IPS-11a (cell line): Measurements from ENCODE around the gene CDHR4.
"Not testable (repeated sequence)": the region's sequence is repeated elsewhere in the genome, so short reads cannot be mapped to it uniquely, and the experiment has no call there.

Experiments used
- H3K4me3 ChIP-seq: one replicate; pipeline ENCODE4 v1.5.1; 2013; ENCODE audit warnings: low read depth, low read length, control low read depth

The CDHR4 gene

DNA sequence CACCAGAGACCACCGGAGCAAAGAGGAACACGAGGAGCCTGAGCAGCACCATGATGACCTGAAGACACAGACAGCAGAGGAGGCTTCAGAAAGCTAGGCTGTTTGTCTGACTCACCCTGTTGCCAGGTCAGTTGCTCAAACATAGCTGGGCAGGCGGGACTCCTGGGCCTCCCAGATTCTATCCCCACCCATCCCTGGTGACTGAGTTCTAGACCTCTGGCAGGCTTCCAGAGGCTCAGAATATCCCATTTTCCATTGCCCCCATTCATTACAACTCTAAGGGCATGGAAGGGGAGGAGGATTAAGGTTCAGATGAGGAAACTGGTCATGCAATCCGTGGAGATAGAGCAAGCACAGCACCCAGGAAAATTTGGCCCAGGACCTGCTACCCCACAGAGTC is at the start of gene CDHR4:
Gene CDHR4 (minus strand): TSS at position 113 of the 400 bp plus-strand sequence. CDS start 61 bp downstream, at position 52.
- no peak within 1 kb of the TSS for H3K4me3 ChIP-seq

DNA sequence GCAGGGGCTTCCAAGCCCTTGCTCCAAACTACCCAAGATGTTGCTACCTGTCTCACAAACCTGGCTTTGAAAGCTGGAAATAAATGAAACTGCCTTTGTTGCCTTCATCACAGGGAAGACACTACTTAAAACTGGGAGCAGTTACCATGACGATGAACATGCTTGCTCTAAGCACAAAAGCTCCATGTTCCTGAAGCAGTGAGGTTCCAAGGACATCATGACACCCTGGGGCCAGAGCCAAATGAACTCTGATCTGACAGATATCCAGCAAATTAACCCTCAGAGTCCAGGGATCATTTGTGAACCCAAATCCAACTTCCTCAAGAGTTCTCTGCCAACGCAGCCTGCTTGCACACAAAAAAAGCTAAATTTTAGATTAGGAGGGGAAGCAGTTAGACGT is 46.0 kb upstream of the CDHR4 start:
- H3K4me3 ChIP-seq: no peak overlapping the region

- no peak overlapping the region for H3K4me3 ChIP-seq
These were observed 45.0 kb upstream of the CDHR4 start for GRCh38 chr3:49844464-49845183.

DNA sequence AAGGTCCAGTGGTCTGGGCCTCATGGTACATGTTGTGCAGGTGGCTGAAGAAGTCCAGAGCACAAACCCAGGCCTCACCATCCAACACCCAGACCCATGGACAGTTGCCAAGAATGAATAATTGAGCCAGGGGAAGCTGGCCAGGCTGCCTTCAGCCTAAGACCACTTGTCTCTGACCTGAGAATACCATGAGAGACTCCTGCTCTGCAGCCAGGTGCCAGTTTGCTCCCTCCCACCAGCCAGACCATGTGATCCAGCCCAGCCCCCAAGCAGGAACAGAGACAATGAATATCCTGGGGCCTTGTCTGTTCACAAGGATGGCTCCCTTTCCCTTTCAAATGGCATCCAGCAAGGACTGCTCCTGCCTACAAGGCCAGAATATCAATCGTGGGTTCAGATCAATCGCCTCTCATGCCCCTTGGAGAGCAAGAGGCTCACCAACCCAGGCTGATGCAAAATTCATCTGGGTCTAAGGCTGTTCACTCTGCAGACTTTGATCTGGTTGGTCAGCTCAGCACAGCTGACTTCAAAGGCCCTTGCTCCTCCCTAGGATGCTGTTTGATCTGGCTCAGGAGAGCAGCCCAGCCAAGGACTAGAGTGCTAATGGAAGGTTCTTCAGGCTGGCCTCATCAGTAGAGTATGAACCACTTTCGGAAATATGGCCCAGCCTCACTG is 43.3 kb upstream of the CDHR4 start:
- H3K4me3 ChIP-seq: no peak overlapping the region

GRCh38 chr3:49841806-49842205 is 42.1 kb upstream of the CDHR4 start:
- no peak overlapping the region for H3K4me3 ChIP-seq

DNA sequence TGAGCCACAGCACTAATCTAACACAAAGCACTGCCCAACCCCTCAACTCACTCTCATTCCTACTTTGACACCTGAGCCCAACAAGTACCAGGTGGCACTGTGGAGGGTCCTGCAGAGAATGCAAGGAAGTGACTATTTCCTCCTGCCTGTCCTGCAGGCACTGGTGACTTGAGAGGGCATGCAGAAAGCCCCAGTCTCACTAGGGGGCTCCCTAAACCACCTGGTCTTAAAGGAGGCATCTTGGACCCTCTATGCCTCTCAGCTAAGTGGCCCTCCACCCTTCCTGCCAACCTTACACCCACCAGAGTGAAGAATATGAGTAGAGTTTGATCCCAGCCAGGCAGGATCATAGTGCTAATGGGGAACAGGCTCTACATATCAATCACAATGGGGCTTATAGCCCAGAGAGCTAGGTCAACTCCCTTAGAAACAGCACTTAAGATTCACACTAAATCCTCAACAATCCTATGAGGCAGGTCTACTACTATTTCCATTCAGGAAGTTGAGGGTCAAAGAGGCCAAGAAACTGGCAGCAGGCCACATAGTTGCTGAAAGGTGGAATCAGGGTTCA is 41.5 kb upstream of the CDHR4 start:
- no peak overlapping the region for H3K4me3 ChIP-seq

GRCh38 chr3:49840388-49840787 is 40.7 kb upstream of the CDHR4 start:
- H3K4me3 ChIP-seq: no peak overlapping the region

DNA sequence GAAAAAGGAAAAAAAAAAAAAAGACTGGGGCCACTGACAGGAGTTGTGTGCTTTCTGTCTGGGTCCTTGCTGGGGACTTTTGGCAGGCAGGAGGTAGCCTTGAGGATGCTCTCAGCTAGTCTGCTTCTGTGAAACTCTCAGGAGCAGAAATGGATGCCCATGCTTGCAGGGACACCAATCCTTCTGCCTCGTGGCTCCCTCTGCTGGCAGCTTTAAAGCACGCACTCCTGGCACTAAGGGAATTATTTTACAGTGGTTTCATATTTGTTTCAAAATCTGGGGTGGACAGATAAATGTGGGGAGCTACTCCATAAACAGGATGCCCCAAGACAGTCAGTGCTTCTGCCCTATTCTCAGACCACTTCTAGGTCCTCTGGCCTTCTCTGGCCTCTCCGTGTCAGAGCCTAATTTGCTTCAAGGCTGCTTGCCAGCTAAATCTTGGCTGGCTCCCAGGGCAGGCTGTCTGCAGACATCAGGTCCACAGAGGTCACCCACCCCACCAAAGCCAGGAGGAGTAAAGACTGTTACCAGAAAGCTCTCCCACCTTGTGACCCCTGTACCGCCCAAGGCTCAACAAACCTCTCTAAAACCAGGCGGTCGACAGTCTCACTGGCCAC is 39.6 kb upstream of the CDHR4 start:
- H3K4me3 ChIP-seq: no peak overlapping the region

DNA sequence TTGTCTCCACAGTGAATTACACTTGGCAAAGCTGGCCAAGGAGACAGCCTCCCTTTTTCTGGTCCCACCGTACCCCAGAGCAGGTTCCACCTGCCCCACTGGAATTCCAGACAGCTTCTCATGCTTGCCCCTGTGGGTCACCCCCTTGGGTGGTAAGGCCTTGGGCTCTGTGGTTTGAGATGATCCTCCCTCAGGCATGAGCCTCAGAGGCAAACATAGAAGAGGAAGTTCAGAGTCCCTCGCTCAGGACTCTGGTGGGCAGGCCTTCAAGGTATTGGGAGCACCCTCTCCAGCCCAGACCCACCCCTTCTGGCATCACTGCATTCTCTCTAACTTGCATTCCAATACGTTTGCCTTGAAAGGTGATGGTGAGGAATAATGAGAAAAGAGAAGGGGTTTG is 31.7 kb upstream of the CDHR4 start:
- no peak overlapping the region for H3K4me3 ChIP-seq

DNA sequence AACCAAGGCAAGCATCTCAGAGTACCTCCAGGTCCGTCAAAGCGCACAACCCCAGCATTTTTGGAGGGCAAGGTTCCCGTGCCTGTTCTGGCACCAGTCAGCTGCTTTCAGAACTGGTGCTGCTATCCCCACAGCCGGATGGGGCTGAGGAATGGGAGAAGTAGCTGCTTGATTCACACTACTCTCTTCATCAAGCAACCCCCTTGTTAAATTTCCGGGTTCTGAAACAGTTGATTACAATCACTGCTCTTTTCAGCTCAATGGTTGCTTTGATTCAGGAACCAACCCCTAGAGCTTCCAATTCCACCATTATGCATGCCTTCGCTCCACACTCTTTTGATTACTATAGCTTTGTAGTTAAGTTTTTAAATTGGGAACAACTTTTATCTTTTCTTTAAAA is 26.3 kb upstream of the CDHR4 start:
- H3K4me3 ChIP-seq: no peak overlapping the region

- H3K4me3 ChIP-seq: not testable (repeated sequence)
These were observed 23.5 kb upstream of the CDHR4 start for GRCh38 chr3:49823131-49823530.

DNA sequence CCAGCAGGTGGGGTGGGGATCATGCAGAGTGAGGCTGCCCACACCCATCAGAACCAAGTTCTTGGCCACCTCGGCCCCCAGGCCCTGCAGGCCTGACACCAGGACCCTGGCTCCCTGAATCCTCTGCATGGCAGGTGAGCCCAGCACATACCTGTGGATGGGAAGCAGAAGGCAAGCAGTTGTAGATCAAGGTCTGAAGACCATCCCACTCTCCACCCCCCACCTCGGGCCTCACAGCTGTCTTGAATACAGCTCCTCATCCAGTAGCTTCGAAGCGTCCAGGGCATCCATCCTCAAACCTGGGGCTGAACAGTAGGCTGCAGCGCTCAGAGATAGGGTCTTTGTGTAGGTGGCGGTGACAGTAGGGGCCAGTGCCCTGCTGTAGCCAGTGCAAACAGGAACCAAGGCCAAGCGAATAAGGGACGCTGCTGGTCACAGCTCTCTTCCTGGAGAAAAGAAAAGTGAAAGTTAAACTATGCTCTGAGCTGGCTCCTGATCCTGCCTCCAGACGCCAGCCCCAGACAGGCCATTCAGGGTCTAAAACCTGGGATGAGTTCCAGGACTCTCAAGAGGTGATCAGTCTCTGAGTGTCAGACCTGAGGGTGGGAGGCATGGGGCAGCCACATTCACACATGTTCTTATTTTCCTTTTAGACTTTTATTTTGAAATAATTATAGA is 14.0 kb upstream of the CDHR4 start, which contains the start of gene UBA7:
Gene UBA7 (minus strand): TSS at position 457 of the 678 bp plus-strand sequence. CDS start 166 bp downstream, at position 291.
- H3K4me3 ChIP-seq: no peak within 1 kb of the TSS

GRCh38 chr3:49812916-49813496 is 13.3 kb upstream of the CDHR4 start:
- H3K4me3 ChIP-seq: no peak overlapping the region

DNA sequence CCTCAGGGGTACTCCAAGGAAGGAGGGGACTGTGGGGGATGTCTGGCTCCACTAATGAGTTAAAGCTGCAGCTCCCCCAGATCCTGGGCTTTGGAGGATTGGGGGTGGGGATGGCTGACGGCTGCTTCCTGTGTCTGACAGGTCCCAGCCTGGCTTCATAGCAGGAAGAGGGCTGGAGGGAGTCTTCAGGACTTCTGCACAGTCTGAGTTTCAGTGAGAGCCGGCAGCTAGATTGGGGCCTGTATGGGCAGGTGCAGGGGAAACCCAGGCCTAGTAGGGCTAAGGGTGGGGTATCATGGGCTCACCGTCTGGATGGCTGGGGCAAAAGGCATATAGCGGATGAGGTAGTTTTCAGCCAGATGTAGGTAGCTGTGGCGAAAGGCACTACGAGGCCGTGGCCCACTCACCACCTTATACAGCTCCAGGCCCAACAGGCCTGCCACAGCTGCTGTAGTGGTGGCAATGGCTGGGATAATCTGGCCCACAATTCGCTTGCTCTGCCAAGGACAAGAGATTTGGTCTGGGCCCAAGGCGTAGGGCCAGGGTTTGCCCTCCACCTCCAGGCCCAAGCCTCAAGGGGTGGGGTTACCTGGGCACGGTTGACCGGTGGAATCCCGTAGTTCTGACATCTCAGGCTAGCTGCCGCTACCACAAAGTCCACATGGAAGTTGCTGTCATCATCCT is 7.9 kb upstream of the CDHR4 start:
- no peak overlapping the region for H3K4me3 ChIP-seq

DNA sequence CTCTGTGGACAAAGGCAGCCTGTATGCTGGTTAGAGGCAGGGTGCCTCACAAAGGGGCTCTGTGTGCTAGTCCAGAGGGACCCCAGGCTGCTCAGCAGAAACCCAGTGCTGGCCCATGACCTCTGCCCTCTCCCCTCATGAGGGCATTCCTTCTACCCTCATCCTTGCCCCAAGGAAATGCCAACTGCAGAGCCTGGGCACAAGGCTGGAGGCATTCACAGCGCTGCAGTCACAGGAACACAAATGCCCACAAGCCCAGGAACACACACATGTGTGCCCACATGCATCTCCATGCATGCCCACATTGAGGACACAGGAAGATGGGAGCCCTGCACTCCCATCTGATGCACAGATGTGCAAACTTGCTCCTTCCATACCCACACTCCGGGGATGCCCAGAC is 7.2 kb upstream of the CDHR4 start:
- H3K4me3 ChIP-seq: no peak overlapping the region

GRCh38 chr3:49805897-49806701 is 6.4 kb upstream of the CDHR4 start:
- H3K4me3 ChIP-seq: no peak overlapping the region

GRCh38 chr3:49805367-49805782 is 5.7 kb upstream of the CDHR4 start:
- no peak overlapping the region for H3K4me3 ChIP-seq

- no peak overlapping the region for H3K4me3 ChIP-seq
These were observed 4.7 kb upstream of the CDHR4 start for GRCh38 chr3:49804141-49805041.
